ENCODE data around the gene PRM3. TPM values are rescaled to one million over a fixed set of nuclear protein-coding genes. Genes with fewer than 3 reads are reported as not detected.

PRM3 gene
- total RNA-seq, 1 experiment from 2014 or later = not detected

DNA sequence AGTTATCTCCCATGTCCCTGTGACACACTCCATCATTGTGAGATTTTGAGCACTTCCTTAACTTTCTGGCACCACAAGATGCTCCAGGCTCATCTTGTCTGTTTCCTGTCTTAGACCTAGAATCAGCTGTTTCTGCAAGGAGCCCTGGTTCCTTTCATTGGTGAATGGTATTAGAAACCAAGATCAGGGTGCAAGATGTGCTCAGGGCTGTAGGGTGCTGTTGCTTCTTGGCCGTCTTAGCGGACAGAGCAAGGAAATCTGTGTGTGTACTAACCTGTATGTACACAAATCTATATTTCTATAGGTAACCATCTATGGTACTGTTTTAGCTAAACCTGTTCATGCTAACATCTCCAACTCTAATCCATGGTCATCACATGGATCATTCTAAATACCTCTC lies 15.8 kb upstream of the PRM3 start:
- CTCF ChIA-PET = interaction anchor here (0.5 to 0.9 kb wide), 4 partner anchors 17 to 318 kb away, joined by 3 to 5 read pairs (median 4); no protein-coding TSS in a partner anchor
- H3K27me3 Mint-ChIP-seq (ENCODE audit: insufficient read depth, unreplicated experiment) = peaks cover 64% of the 10 kb centered on the region

DNA sequence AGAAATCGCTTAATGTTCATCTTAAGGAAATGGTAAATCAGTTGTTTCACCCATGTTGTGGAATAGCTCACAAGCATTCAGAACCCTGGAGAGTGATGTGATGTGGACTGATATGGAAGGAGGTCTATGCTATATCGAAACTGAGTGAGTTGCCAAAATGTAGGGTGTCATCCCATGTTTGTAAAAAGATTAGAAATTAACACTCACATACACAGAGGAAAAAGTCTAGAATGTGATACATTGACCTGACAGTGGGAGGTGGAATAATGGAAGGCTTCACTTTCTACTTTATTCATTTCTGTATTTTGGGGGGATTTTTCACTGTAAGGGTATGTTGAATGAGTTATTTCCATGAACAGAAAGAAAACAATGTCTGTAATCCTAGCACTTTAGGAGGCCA lies 12.4 kb upstream of the PRM3 start:
- H3K27me3 Mint-ChIP-seq (ENCODE audit: insufficient read depth, unreplicated experiment) = peaks cover 59% of the 10 kb centered on the region
- H3K4me3 Mint-ChIP-seq (ENCODE audit: unreplicated experiment) = no peak overlapping the region
- BruUV-seq (replicated peaks) = no TSS peak
- POLR2A ChIA-PET = interaction anchor here (0.5 kb wide), 1 partner anchor 151 kb away, joined by 3 read pairs; no protein-coding TSS in a partner anchor
- no peaks in the 10 kb centered on the region for H3K4me1 Mint-ChIP-seq (ENCODE audit: insufficient read depth, unreplicated experiment)
- no peaks in the 10 kb centered on the region for H3K9me3 Mint-ChIP-seq (ENCODE audit: unreplicated experiment)
- TF ChIP-seq, protein P1, sequence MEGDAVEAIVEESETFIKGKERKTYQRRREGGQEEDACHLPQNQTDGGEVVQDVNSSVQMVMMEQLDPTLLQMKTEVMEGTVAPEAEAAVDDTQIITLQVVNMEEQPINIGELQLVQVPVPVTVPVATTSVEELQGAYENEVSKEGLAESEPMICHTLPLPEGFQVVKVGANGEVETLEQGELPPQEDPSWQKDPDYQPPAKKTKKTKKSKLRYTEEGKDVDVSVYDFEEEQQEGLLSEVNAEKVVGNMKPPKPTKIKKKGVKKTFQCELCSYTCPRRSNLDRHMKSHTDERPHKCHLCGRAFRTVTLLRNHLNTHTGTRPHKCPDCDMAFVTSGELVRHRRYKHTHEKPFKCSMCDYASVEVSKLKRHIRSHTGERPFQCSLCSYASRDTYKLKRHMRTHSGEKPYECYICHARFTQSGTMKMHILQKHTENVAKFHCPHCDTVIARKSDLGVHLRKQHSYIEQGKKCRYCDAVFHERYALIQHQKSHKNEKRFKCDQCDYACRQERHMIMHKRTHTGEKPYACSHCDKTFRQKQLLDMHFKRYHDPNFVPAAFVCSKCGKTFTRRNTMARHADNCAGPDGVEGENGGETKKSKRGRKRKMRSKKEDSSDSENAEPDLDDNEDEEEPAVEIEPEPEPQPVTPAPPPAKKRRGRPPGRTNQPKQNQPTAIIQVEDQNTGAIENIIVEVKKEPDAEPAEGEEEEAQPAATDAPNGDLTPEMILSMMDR (IDR thresholded peaks at IDR 0.05; ENCODE audit: unreplicated experiment) = no peak
- CTCF ChIA-PET = no interaction called here
- no peaks in the 10 kb centered on the region for H3K36me3 Mint-ChIP-seq (ENCODE audit: insufficient read depth, unreplicated experiment)
- DNase-seq (ENCODE audit: unreplicated experiment) = no peak
- H3K27ac Mint-ChIP-seq (ENCODE audit: low read depth, unreplicated experiment) = no peak overlapping the region
- intact Hi-C loops (cut with micrococcal nuclease) = no loop called here

More for the DNA sequence above, 15.8 kb upstream of the PRM3 start:
- no TSS peak for BruUV-seq (replicated peaks)
- H3K4me1 Mint-ChIP-seq (ENCODE audit: insufficient read depth, unreplicated experiment) = no peaks in the 10 kb centered on the region
- H3K36me3 Mint-ChIP-seq (ENCODE audit: insufficient read depth, unreplicated experiment) = no peaks in the 10 kb centered on the region
- no peak overlapping the region for H3K4me3 Mint-ChIP-seq (ENCODE audit: unreplicated experiment)
- POLR2A ChIA-PET = no interaction called here
- no peaks in the 10 kb centered on the region for H3K9me3 Mint-ChIP-seq (ENCODE audit: unreplicated experiment)
- TF ChIP-seq, protein P1 (IDR thresholded peaks at IDR 0.05; ENCODE audit: unreplicated experiment) = no peak
- intact Hi-C loops (cut with micrococcal nuclease) = no loop called here
- H3K27ac Mint-ChIP-seq (ENCODE audit: low read depth, unreplicated experiment) = no peak overlapping the region
- DNase-seq (ENCODE audit: unreplicated experiment) = no peak

DNA sequence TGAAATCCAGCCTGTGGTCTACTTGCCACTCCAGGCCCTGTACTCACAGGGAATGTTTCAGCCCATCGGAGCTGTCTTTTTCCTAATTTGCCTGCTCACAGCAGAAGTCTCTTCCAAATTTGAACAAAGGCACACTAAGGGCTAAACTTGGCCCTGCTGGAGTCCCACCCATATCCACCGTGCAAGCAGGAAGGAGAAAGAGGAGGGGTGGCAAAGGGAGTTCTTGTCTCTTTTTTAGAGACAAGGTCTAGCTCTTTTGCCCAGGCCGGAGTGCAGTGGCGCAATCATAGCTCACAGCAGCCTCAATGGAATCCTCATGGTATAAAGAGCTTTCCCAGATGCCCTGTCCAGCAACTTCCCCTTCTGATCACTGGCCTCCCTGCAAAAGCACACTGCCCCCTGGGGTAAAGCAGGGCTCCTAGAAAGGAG lies 10.4 kb upstream of the PRM3 start:
- ChIA-PET POLR2A (no interaction called here), CTCF (interaction anchor here (0.6 to 0.9 kb wide), 3 partner anchors 320 to 1490 kb away, joined by 3 to 4 read pairs (median 3); no protein-coding TSS in a partner anchor)
- H3K36me3 Mint-ChIP-seq (ENCODE audit: insufficient read depth, unreplicated experiment) = no peaks in the 10 kb centered on the region
- no TSS peak for BruUV-seq (replicated peaks)
- H3K4me3 Mint-ChIP-seq (ENCODE audit: unreplicated experiment) = no peak overlapping the region
- no peak for DNase-seq (ENCODE audit: unreplicated experiment)
- TF ChIP-seq, protein P1 (IDR thresholded peaks at IDR 0.05; ENCODE audit: unreplicated experiment) = no peak
- no peak overlapping the region for H3K27ac Mint-ChIP-seq (ENCODE audit: low read depth, unreplicated experiment)
- H3K27me3 Mint-ChIP-seq (ENCODE audit: insufficient read depth, unreplicated experiment) = peaks cover 45% of the 10 kb centered on the region
- H3K4me1 Mint-ChIP-seq (ENCODE audit: insufficient read depth, unreplicated experiment) = no peaks in the 10 kb centered on the region
- H3K9me3 Mint-ChIP-seq (ENCODE audit: unreplicated experiment) = no peaks in the 10 kb centered on the region
- intact Hi-C loops (cut with micrococcal nuclease) = no loop called here

DNA sequence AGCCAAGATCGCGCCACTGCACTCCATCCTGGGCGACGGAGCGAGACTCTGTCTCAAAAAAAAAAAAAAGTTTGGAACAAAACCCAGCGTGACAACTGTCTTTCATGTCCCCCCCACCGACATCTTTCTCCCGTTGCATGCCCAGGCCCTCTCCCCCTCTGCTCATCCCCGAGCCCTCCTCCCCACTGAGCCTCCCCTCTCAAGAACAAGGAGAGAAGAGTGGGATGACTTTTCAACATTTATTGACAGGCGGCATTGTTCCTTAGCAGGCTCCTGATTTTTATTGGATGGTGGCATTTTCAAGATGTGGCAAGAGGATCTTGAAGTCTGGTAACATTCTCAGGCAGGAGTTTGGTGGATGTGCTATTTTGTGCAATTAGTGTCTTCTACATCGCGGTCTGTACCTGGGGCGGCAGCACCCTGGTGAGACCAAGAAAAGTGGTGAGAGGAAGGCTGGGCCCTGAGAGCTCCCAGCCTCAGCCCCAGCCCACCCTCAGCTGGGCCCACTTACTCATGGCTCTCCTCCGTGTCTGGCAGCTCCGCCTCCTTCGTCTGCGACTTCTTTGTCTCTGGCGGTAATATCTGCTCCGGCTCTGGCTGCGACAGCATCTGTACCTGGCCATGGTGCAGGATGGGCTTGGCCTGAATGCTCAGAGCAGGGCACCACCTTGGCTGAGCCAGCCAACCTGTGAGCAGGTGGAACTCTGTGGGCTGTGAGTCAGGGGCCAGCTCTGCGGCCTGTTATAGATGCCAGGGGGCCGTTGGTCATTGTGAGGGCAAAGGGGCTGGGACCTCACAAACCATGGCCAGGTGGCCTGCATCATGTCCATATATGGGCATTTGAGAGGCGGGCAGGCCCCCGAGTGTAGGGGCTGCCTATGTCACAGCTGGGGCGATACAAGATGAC lies 7.4 kb upstream of the PRM3 start, which contains the start of gene PRM1:
Gene PRM1, minus strand, starts transcription at position 715 of the 907 bp plus-strand sequence. Its CDS starts 92 bp downstream, at position 623.
- peaks cover 6% of the 10 kb centered on the region for H3K4me1 Mint-ChIP-seq (ENCODE audit: insufficient read depth, unreplicated experiment)
- H3K36me3 Mint-ChIP-seq (ENCODE audit: insufficient read depth, unreplicated experiment) = no peaks in the 10 kb centered on the region
- DNase-seq (ENCODE audit: unreplicated experiment) = no peak
- no peak within 1 kb of the TSS for H3K4me3 Mint-ChIP-seq (ENCODE audit: unreplicated experiment)
- no peak within 1 kb of the TSS for H3K27ac Mint-ChIP-seq (ENCODE audit: low read depth, unreplicated experiment)
- TF ChIP-seq, protein P1 (IDR thresholded peaks at IDR 0.05; ENCODE audit: unreplicated experiment) = no peak
- POLR2A ChIA-PET = no interaction called here
- peaks cover 26% of the 10 kb centered on the region for H3K27me3 Mint-ChIP-seq (ENCODE audit: insufficient read depth, unreplicated experiment)
- no TSS peak for BruUV-seq (replicated peaks)
- CTCF ChIA-PET = no interaction called here
- H3K9me3 Mint-ChIP-seq (ENCODE audit: unreplicated experiment) = no peaks in the 10 kb centered on the region
- intact Hi-C loops (cut with micrococcal nuclease) = no loop called here

All from MCF 10A (cell line).